Smooth muscle cell (in vitro differentiated cells): ENCODE data around the gene CHRNA1. TPM values are rescaled to one million over a fixed set of nuclear protein-coding genes. Genes with fewer than 3 reads are reported as not detected.

Source experiments
- DNase-seq: peaks from one replicate; lab custom pipeline; 2025; ENCODE audit not compliant: unreplicated experiment; lab: John Stamatoyannopoulos, UW
- H2AFZ ChIP-seq: fragments of 200-600 bp; sonication (generic); 2 replicates; pipeline ENCODE4 v1.6.0; 2016; ENCODE audit warnings: antibody characterized with exemption, low read depth, mild to moderate bottlenecking
- H3F3A ChIP-seq: fragments of 200-600 bp; sonication (generic); 2 replicates; pipeline ENCODE4 v1.6.0; 2017; ENCODE audit warnings: antibody characterized with exemption, low read depth
- H3K27ac ChIP-seq: fragments of 200-600 bp; sonication (generic); 2 replicates; pipeline ENCODE4 v1.5.1; 2016; ENCODE audit warnings: low read depth, mild to moderate bottlenecking
- H3K27me3 ChIP-seq: fragments of 200-600 bp; sonication (generic); 2 replicates; pipeline ENCODE4 v1.6.1; 2016; ENCODE audit warnings: low read depth, mild to moderate bottlenecking
- H3K36me3 ChIP-seq: fragments of 200-600 bp; sonication (generic); 2 replicates; pipeline ENCODE4 v1.5.1; 2016; ENCODE audit warnings: low read depth
- H3K4me1 ChIP-seq: fragments of 200-600 bp; sonication (generic); 2 replicates; pipeline ENCODE4 v1.5.1; 2016; ENCODE audit warnings: low read depth
- H3K4me2 ChIP-seq: fragments of 200-600 bp; sonication (generic); 2 replicates; pipeline ENCODE4 v1.6.0; 2016; ENCODE audit warnings: mild to moderate bottlenecking
- H3K4me3 ChIP-seq: fragments of 200-600 bp; sonication (generic); 2 replicates; pipeline ENCODE4 v1.5.1; 2016; ENCODE audit warnings: mild to moderate bottlenecking
- H3K79me2 ChIP-seq: fragments of 200-600 bp; sonication (generic); 2 replicates; pipeline ENCODE4 v1.6.0; 2016; ENCODE audit warnings: low read depth, mild to moderate bottlenecking
- H3K9ac ChIP-seq: fragments of 200-600 bp; sonication (generic); 2 replicates; pipeline ENCODE4 v1.6.0; 2016; ENCODE audit warnings: low read depth
- H3K9me3 ChIP-seq: fragments of 200-600 bp; sonication (generic); replicated peaks from 2 replicates; pipeline ENCODE4 v1.5.1; 2016; ENCODE audit warnings: low read depth
- H4K20me1 ChIP-seq: fragments of 200-600 bp; sonication (generic); 2 replicates; pipeline ENCODE4 v1.6.0; 2016; ENCODE audit warnings: low read depth
- WGBS: methylation state at CpG from one replicate; pipeline ENCODE4 v1.1.7; 2016; ENCODE audit warnings: low lambda C conversion rate; 5-methylcytosine and 5-hydroxymethylcytosine counted together
- polyA plus RNA-seq: library from polyadenylated mRNA; unstranded; fragments of >200 nt; fragmentation: Nextera tagmentation; extraction: Ambion mirVana; gene quantifications from 2 replicates; pipeline ENCODE4 v1.2.1, GENCODE V29; 2016
- total RNA-seq: library from RNA; depleted of rRNA; stranded (reverse); fragments of >200 nt; gene quantifications from 2 replicates; pipeline ENCODE4 v1.2.3, GENCODE V29; 2014
- TF ChIP-seq, protein P1 (sequence below): fragments of 200-600 bp; sonication (generic); IDR thresholded peaks from 2 replicates; pipeline ENCODE4 v1.5.1; 2017; ENCODE audit warnings: borderline replicate concordance, mild to moderate bottlenecking, antibody characterized with exemption; ENCODE audit not compliant: insufficient read depth, poor library complexity, severe bottlenecking

Gene CHRNA1
- total and polyA plus RNA-seq, 2 experiments from 2014 or later = 1.2 to 1.3 TPM

DNA sequence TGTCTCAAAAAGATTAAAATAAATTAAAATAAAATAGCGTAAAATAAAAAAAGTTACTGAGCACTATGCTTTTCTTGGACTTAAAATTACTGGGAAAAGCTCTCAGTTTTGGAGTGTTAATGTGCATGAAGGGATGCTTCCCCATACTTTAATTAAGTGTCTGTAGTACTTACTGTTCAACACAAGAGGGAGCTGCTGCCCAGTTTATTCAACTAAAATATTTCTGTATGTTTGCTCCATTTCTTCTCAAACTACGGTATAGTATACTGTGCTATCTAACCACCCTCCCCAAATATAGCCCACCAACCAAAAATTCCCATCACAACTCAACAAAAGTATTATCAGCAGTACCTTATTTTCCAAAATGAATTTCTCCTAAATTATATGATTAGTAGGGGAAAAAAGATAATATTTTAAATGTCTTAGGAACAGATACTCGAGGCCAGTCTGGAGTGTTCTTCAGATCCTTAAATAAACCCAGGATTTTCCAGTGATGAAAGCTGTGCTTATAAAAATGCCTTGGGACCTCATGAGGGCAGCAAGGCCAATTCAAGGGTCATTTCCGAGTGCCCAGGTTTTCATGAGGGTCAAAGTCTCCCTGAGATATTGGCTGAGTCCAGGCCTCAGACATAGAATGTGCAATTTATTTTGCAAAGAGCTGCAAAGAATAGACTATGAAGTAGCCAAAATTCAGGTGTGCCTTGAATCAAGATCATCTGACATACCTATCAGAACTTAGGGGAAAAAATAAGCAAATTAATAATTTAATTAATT lies 64.1 kb downstream of the CHRNA1 start:
- no peak overlapping the region for H3K4me3 ChIP-seq
- H3K27me3 ChIP-seq = peaks cover 11% of the 10 kb centered on the region
- TF ChIP-seq, protein P1, sequence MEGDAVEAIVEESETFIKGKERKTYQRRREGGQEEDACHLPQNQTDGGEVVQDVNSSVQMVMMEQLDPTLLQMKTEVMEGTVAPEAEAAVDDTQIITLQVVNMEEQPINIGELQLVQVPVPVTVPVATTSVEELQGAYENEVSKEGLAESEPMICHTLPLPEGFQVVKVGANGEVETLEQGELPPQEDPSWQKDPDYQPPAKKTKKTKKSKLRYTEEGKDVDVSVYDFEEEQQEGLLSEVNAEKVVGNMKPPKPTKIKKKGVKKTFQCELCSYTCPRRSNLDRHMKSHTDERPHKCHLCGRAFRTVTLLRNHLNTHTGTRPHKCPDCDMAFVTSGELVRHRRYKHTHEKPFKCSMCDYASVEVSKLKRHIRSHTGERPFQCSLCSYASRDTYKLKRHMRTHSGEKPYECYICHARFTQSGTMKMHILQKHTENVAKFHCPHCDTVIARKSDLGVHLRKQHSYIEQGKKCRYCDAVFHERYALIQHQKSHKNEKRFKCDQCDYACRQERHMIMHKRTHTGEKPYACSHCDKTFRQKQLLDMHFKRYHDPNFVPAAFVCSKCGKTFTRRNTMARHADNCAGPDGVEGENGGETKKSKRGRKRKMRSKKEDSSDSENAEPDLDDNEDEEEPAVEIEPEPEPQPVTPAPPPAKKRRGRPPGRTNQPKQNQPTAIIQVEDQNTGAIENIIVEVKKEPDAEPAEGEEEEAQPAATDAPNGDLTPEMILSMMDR = peak; percentile 73
- H2AFZ ChIP-seq = no peak overlapping the region
- no peaks in the 10 kb centered on the region for H3K79me2 ChIP-seq
- no peak for DNase-seq
- H3K36me3 ChIP-seq = no peaks in the 10 kb centered on the region
- no peak overlapping the region for H3K27ac ChIP-seq
- H3K4me1 ChIP-seq = no peaks in the 10 kb centered on the region
- 35% methylated on average over 4 of the region's 4 CpGs for WGBS
- H3K9ac ChIP-seq = no peak overlapping the region
- H4K20me1 ChIP-seq = no peaks in the 10 kb centered on the region
- no peaks in the 10 kb centered on the region for H3K9me3 ChIP-seq
- no peaks in the 10 kb centered on the region for H3F3A ChIP-seq
- H3K4me2 ChIP-seq = no peak overlapping the region

Other genes starting within 250 kb of the CHRNA1 start
- 27.3 and 29.0 TPM in 2 replicates for gene WIPF1, start 166.7 kb downstream of the CHRNA1 start, total RNA-seq
- 35.5 and 36.4 TPM in 2 replicates for gene WIPF1, start 166.7 kb downstream of the CHRNA1 start, polyA plus RNA-seq
- gene CHN1, start 240.9 kb upstream of the CHRNA1 start, total RNA-seq = 33.5 and 40.4 TPM in 2 replicates
- 30.2 and 44.8 TPM in 2 replicates for gene CHN1, start 240.9 kb upstream of the CHRNA1 start, polyA plus RNA-seq